KBM-7 (cell line): ENCODE measurements around the gene ZBTB37.
A peak's percentile ranks its signal among the peaks of the same experiment; 100 is the strongest.
"Not testable (repeated sequence)": the region's sequence is repeated elsewhere in the genome, so short reads cannot be mapped to it uniquely, and the experiment has no call there.

Experiments used
- DNase-seq: peaks from one replicate; pipeline ENCODE4 v3.0.0-alpha.2; 2015
- in situ Hi-C: fragments of 300-500 bp; cut with MboI; formaldehyde crosslinking; loops from 2 replicates; pipeline ENCODE4 v1.14.3; 2020; ENCODE audit warnings: low sequenced_read_pairs, low pct_unique_long_range_greater_than_20kb, mixed read lengths

The ZBTB37 gene, protein sequence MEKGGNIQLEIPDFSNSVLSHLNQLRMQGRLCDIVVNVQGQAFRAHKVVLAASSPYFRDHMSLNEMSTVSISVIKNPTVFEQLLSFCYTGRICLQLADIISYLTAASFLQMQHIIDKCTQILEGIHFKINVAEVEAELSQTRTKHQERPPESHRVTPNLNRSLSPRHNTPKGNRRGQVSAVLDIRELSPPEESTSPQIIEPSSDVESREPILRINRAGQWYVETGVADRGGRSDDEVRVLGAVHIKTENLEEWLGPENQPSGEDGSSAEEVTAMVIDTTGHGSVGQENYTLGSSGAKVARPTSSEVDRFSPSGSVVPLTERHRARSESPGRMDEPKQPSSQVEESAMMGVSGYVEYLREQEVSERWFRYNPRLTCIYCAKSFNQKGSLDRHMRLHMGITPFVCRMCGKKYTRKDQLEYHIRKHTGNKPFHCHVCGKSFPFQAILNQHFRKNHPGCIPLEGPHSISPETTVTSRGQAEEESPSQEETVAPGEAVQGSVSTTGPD

DNA sequence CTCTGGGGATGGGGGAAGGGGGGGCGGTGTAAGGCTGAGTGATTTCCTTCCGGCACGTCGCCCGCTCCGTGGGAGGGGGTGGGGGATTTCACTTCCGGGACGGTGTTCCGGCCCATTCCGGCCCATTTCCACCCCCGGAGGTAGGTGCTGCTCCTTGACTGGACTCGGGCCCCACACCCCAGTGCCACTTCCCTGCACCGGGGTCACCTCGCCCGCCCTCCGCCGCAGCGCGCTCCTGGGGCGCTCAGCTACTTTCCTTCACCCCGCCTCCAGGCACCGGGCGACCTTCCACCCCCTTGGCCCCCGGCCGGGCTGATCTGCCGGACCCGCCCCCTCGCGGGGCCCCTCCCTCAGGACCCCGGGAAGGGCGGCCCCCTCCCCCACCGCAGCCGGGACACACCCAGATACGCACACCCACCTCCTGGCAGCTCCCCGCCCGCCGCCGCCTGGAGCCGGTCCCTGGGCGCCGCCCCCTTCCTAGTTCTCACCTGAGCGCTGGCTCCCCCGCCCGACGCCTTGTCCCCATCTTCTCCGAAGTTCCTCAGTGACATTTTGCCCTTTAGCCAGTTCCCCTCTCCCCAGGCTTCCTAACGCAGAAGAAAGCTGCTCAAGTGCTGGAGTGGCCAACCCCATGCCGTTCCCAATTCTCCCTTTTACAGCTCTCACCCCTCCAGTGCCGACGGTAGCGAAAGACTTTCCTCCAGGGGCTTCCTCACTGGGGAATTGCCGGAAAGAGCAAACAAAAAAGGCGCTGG, at the start of gene ZBTB37:
ZBTB37 (plus strand) TSS at position 115 of the 755 bp plus-strand sequence. CDS start 1,846 bp downstream, outside the sequence.
- DNase-seq = peak; percentile 85
- in situ Hi-C loops = no loop called here

- DNase-seq = no peak
- in situ Hi-C loops = no loop called here
Measured at GRCh38 chr1:173818459-173818858, 49.7 kb upstream of the ZBTB37 start.

GRCh38 chr1:173821680-173822079, 46.5 kb upstream of the ZBTB37 start:
- in situ Hi-C loops = no loop called here
- no peak for DNase-seq

- in situ Hi-C loops = no loop called here
- no peak for DNase-seq
Measured at GRCh38 chr1:173823781-173824314, 44.3 kb upstream of the ZBTB37 start.

- DNase-seq = peak; percentile 98
- in situ Hi-C loops = no loop called here
Measured at GRCh38 chr1:173824315-173825081, 43.7 kb upstream of the ZBTB37 start, which contains the start of the genes CENPL and DARS2. CENPL (minus strand) TSS chr1:173824883; CDS start chr1:173811299, 13,584 bp downstream. DARS2 (plus strand) TSS chr1:173824673; CDS start chr1:173825230, 557 bp downstream.

GRCh38 chr1:173827611-173828010, 40.6 kb upstream of the ZBTB37 start:
- no peak for DNase-seq
- in situ Hi-C loops = no loop called here

DNA sequence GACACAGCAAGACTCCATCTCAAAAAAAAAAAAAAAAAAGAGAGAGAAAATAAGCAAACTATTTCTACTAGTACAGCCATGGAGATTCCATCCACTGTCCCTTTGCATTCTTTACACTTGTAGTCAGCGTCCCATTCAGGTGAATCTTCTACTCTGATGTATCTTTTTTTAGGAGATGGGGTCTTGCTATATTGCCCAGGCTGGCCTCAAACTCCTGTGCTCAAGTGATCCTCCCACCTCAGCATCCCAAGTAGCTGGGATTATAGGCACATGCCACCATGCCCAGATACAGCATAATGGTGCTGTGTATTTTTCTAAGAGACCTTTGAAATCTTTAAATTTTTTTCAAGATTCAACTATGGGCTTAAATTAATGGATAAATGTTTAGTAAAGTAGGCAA, 35.4 kb upstream of the ZBTB37 start:
- in situ Hi-C loops = no loop called here
- no peak for DNase-seq

DNA sequence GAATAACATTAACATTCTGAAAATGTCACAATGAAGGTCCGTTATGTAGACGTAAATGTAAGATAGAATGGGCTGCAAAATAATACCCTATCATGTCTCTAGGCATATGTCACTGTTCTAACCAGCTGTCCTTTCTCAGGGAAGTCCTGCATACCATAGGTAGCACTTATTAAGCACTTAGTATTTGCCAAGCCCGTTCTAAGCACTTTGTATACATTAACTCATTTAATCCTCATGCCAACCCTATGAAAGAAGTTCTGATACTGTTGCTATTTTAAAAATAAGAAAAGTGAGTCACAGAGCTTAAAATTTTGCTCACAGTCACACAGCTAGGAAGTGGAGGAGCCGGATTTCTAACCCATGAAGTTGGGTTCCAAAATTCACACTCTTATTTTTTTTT, 16.1 kb upstream of the ZBTB37 start:
- no peak for DNase-seq
- in situ Hi-C loops = no loop called here

DNA sequence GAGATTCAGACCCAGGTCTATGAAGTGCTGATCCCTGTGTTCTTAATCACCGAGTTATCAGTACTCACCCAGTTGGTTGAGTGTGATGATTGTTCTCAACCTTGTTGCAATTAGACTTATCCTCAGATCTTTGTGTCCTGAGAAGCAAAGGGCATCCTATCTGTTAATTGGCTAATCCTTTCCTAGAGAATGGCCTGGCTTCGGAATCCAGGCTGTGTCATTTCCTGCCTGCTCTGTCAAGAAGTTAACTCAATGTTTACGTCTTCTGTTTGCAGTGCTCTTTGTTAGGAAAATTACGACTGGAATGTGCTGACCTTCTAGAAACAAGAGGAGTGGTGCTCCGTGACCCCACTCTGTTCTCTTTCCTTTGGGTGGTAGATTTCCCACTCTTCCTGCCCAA, 15.1 kb upstream of the ZBTB37 start:
- in situ Hi-C loops = no loop called here
- DNase-seq = no peak

- in situ Hi-C loops = no loop called here
- DNase-seq = no peak
Measured at GRCh38 chr1:173856014-173856413, 12.2 kb upstream of the ZBTB37 start.

DNA sequence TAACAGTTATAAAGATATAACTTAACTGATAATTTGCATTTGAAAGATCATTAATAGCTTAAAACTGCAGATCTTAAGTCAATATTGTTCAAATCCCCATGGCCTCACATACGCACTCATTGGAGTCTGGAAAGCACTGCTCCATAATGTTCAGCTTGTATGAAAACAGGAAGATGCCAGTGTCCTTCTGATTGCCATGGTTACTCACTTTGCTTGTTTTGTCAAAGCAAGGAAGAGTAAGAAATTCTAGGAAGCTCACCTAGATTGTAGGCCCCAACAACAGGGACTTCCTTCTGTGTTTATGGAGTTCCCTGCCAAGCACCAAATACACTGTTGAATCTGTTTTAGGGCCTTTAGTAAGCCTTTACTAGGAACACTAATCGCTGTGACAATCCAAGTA, 11.3 kb upstream of the ZBTB37 start:
- DNase-seq = no peak
- in situ Hi-C loops = no loop called here

- in situ Hi-C loops = no loop called here
- no peak for DNase-seq
Measured at GRCh38 chr1:173857363-173857917, 10.7 kb upstream of the ZBTB37 start.

GRCh38 chr1:173859547-173859946, 8.6 kb upstream of the ZBTB37 start:
- in situ Hi-C loops, DNase-seq: not testable (repeated sequence)

- in situ Hi-C loops = no loop called here
- no peak for DNase-seq
Measured at GRCh38 chr1:173860065-173860464, 8.1 kb upstream of the ZBTB37 start.

DNA sequence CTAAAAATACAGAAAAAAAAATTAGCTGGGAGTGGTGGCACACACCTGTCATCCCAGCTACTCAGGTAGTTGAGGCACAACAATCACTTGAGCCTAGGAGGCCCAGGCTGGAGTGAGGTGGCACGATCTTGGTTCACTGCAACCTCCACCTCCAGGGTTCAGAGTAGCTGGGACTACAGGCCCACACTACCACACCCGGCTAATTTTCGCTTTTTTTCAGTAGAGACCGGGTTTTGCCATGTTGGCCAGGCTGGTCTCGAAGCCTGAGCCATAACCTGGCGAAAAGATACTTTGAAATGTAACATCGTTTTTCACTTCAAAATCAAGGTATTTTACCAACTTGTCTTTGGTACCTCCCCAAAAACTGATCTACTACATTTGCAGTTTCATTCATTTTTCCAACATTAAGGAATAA, 6.4 kb upstream of the ZBTB37 start:
- peak; percentile 56 for DNase-seq
- in situ Hi-C loops = no loop called here

GRCh38 chr1:173862146-173862768, 5.9 kb upstream of the ZBTB37 start:
- DNase-seq = peak; percentile 46
- in situ Hi-C loops = not testable (repeated sequence)

DNA sequence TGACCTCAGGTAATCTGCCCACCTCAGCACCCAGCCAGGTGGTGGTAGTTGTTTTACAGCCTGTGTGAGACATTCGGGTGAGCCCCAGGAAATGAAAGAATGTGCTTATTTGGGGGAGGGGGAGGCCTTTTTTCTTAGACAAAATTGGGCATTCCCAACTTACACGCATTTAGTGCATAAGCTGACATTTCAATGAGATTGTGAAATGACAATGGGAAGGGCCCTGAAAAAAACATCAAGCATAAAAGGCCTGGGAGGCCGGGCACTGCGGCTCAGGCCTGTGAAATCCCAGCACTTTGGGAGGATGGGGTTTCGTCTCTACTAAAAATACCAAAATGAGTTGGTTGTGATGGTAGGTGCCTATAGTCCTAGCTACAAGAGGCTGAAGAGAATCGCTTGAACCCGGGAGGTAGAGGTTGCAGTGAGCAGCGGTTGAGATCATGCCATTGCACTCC, 5.4 kb upstream of the ZBTB37 start:
- in situ Hi-C loops = no loop called here
- no peak for DNase-seq
